DND-41 (cell line): ENCODE results near the gene GALNT1.

Experiments
- ATAC-seq: fragments of 200-7000 bp; cut with Tn5 transposase; 3 replicates; pipeline ENCODE4 v1.9.1; 2021; ENCODE audit warnings: low read depth; ENCODE audit not compliant: insufficient read depth
- DNase-seq: peaks from one replicate; pipeline ENCODE4 v3.0.0-alpha.2; 2020
- H2AFZ ChIP-seq: 2 replicates; pipeline ENCODE4 v1.6.0; 2012; ENCODE audit warnings: low read depth, low read length
- H3K27ac ChIP-seq: 2 replicates; pipeline ENCODE4 v1.5.1; 2012; ENCODE audit warnings: low read length, inconsistent platforms
- H3K27me3 ChIP-seq: fragments of 200-600 bp; sonication (generic); 2 replicates; pipeline ENCODE4 v1.6.0; 2012; ENCODE audit warnings: low read length, mild to moderate bottlenecking, inconsistent platforms; ENCODE audit not compliant: insufficient read depth, poor library complexity
- H3K36me3 ChIP-seq: 2 replicates; pipeline ENCODE4 v1.5.1; 2012; ENCODE audit warnings: low read length, inconsistent platforms; ENCODE audit not compliant: insufficient read depth
- H3K4me1 ChIP-seq: 2 replicates; pipeline ENCODE4 v1.5.1; 2012; ENCODE audit warnings: mild to moderate bottlenecking, low read length; ENCODE audit not compliant: insufficient read depth
- H3K4me2 ChIP-seq: 2 replicates; pipeline ENCODE4 v1.6.0; 2012; ENCODE audit warnings: mild to moderate bottlenecking, moderate library complexity, low read length, inconsistent platforms; ENCODE audit not compliant: insufficient read depth
- H3K4me3 ChIP-seq, 2 experiments: fragments of 200-600 bp in 1 of 2; shearing (Covaris generic) in 1 of 2; 2 replicates each; pipeline ENCODE4 v1.5.1; 2012 to 2016; ENCODE audit warnings: inconsistent platforms in 2 of 2, low read length in 2 of 2, mild to moderate bottlenecking in 2 of 2, low read depth in 1 of 2, moderate library complexity in 1 of 2
- H3K79me2 ChIP-seq: 2 replicates; pipeline ENCODE4 v1.6.0; 2012; ENCODE audit warnings: low read length, inconsistent platforms; ENCODE audit not compliant: insufficient read depth
- H3K9ac ChIP-seq: 2 replicates; pipeline ENCODE4 v1.6.0; 2012; ENCODE audit warnings: low read depth, mild to moderate bottlenecking, inconsistent platforms, low read length, moderate library complexity
- H3K9me3 ChIP-seq: 2 replicates; pipeline ENCODE4 v1.5.1; 2012; ENCODE audit warnings: low read length, moderate library complexity, mild to moderate bottlenecking, inconsistent platforms; ENCODE audit not compliant: insufficient read depth, severe bottlenecking
- H4K20me1 ChIP-seq: 2 replicates; pipeline ENCODE4 v1.6.0; 2012; ENCODE audit warnings: low read length; ENCODE audit not compliant: insufficient read depth
- CTCF ChIP-seq: IDR thresholded peaks from 2 replicates; pipeline ENCODE4 v1.5.1; 2012; ENCODE audit warnings: borderline replicate concordance, low read length, moderate library complexity, mild to moderate bottlenecking; ENCODE audit not compliant: poor library complexity, severe bottlenecking; ENCODE audit errors: extremely low read depth
- EZH2 ChIP-seq: IDR thresholded peaks from 3 replicates; pipeline ENCODE4 v1.6.1; 2012; ENCODE audit warnings: borderline replicate concordance, low read depth, mild to moderate bottlenecking, moderate library complexity, low read length, inconsistent platforms; ENCODE audit not compliant: severe bottlenecking

The GALNT1 gene

DNA sequence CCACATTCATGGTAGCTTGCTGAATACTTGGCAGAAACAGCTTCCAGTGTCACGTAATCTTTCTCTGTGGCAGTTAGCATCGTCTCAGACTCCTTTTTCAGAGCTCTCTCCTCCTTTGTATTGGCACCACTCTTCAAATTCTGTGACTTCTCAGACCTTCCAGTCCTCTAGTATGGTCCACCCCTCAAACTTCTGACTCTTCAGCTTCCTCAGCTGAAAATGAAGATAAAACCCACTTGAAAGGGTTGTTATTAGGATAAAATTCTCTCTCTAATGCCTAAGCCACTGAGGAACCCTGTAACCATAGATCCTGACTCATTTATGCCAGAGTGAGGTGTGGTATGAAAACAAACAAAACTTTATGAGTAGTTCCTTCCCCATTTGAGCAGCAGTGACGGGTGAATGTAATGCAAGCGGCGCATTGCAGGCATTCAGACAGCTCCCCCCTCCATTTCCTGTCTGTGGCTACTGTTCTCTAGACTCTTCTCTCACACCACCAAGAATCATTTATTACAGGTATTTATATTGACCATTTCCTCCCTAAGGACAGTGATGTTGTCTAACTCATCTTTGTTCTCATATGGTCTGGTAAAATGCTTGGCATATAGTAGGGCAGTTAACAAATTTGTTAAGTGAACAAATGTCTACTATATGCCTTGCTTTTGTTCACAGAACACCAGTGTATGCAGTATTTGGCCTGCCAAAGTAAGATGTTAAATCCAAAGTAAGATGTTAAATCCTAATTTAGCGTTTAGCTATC, 35.3 kb downstream of the GALNT1 start:
- Histone ChIP-seq H3K36me3 (no peaks in the 10 kb centered on the region), H3K27ac (0 out of 2 replicates have a peak overlapping the region, but pooled peaks have one; percentile 2), H3K9ac (no peak overlapping the region), H3K4me2 (no peak overlapping the region), H4K20me1 (peaks cover 12% of the 10 kb centered on the region; the same call in 1 of the 2 replicates), H3K27me3 (no peaks in the 10 kb centered on the region), H3K79me2 (peaks cover 28% of the 10 kb centered on the region; the same call in 1 of the 2 replicates), H3K4me1 (peaks cover 12% of the 10 kb centered on the region), H3K9me3 (no peaks in the 10 kb centered on the region), H2AFZ (no peak overlapping the region), H3K4me3 (no peak overlapping the region)
- TF ChIP-seq CTCF: no peak
- no peak for TF ChIP-seq EZH2
- DNase-seq (peak; percentile 53), ATAC-seq (peak; percentile 91)

- H2AFZ ChIP-seq: no peak overlapping the region
- H3K4me1 ChIP-seq: peaks cover 20% of the 10 kb centered on the region
- H3K79me2 ChIP-seq: peaks cover 24% of the 10 kb centered on the region; the same call in 1 of the 2 replicates
These were observed 36.3 kb downstream of the GALNT1 start for GRCh38 chr18:35617865-35618264.

GRCh38 chr18:35618289-35618688, 36.7 kb downstream of the GALNT1 start:
- no peak for DNase-seq
- peaks cover 15% of the 10 kb centered on the region; the same call in 1 of the 2 replicates for H4K20me1 ChIP-seq
- no peaks in the 10 kb centered on the region for H3K27me3 ChIP-seq
- H3K9me3 ChIP-seq: no peaks in the 10 kb centered on the region
- no peak overlapping the region for H3K4me3 ChIP-seq
- H3K27ac ChIP-seq: no peak overlapping the region
- TF ChIP-seq CTCF (no peak), EZH2 (no peak)
- no peak overlapping the region for H3K4me2 ChIP-seq
- no peak overlapping the region for H2AFZ ChIP-seq
- no peak overlapping the region for H3K9ac ChIP-seq
- no peaks in the 10 kb centered on the region for H3K36me3 ChIP-seq
- peaks cover 22% of the 10 kb centered on the region; the same call in 1 of the 2 replicates for H3K79me2 ChIP-seq
- H3K4me1 ChIP-seq: peaks cover 24% of the 10 kb centered on the region
- no peak for ATAC-seq

More at GRCh38 chr18:35617865-35618264, 36.3 kb downstream of the GALNT1 start:
- DNase-seq: no peak
- Histone ChIP-seq H3K4me3 (no peak overlapping the region), H3K9me3 (no peaks in the 10 kb centered on the region), H3K4me2 (no peak overlapping the region), H3K27ac (no peak overlapping the region), H3K36me3 (no peaks in the 10 kb centered on the region), H3K27me3 (no peaks in the 10 kb centered on the region), H4K20me1 (peaks cover 15% of the 10 kb centered on the region; the same call in 1 of the 2 replicates), H3K9ac (no peak overlapping the region)
- ATAC-seq: no peak
- no peak for TF ChIP-seq EZH2
- TF ChIP-seq CTCF: no peak
